GM20000 (cell line): ENCODE measurements around the gene ZFAND4.
"Not testable (repeated sequence)": the region's sequence is repeated elsewhere in the genome, so short reads cannot be mapped to it uniquely, and the experiment has no call there.

Experiments
- DNase-seq: peaks from one replicate; pipeline ENCODE4 v3.0.0; 2012; ENCODE audit warnings: low spot score
- TF ChIP-seq, protein P1 (sequence below): IDR thresholded peaks from 2 replicates; pipeline ENCODE4 v1.5.1; 2012; ENCODE audit warnings: mild to moderate bottlenecking, control low read depth; ENCODE audit errors: extremely low read depth, missing control alignments

The ZFAND4 gene

DNA sequence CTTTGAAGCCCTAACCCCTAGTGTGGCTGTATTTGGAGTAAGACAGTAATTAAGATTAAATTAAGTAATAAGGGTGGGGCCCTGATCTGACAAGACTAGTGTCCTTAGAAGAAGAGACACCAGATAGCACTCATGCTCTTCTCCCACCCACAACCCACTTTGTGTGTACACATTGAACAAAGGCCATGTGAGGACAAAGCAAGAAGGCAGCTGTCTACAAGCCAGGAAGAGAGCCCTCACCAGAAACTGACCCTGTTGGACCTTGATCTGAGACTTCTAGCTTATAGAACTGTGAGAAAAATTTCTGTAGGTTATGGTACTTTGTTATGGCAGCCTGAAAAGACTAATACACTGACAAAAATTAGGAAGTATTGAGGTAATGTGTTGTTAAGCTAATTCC is 59.8 kb downstream of the ZFAND4 start:
- DNase-seq: no peak
- TF ChIP-seq, protein P1, sequence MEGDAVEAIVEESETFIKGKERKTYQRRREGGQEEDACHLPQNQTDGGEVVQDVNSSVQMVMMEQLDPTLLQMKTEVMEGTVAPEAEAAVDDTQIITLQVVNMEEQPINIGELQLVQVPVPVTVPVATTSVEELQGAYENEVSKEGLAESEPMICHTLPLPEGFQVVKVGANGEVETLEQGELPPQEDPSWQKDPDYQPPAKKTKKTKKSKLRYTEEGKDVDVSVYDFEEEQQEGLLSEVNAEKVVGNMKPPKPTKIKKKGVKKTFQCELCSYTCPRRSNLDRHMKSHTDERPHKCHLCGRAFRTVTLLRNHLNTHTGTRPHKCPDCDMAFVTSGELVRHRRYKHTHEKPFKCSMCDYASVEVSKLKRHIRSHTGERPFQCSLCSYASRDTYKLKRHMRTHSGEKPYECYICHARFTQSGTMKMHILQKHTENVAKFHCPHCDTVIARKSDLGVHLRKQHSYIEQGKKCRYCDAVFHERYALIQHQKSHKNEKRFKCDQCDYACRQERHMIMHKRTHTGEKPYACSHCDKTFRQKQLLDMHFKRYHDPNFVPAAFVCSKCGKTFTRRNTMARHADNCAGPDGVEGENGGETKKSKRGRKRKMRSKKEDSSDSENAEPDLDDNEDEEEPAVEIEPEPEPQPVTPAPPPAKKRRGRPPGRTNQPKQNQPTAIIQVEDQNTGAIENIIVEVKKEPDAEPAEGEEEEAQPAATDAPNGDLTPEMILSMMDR: no peak

DNA sequence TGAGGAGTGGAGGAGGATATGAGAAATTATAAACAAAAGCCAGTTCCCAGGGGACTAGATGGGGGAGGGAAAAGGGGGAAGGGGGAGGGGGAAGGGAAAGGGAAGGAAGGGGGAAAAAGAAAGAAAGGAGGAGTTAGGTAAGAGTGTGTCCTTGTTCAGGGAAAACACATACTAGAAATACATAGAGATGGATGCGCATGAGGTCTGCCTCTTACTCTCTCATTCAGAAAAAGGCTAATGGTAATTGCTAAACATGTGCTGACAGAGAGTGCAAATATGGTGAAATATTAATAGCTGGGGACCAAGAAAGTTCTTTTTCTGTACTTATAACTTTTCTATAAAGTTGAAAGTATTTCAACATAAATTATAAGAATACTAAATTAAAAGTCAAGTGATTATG is 64.5 kb downstream of the ZFAND4 start:
- no peak for DNase-seq
- TF ChIP-seq, protein P1: no peak

DNA sequence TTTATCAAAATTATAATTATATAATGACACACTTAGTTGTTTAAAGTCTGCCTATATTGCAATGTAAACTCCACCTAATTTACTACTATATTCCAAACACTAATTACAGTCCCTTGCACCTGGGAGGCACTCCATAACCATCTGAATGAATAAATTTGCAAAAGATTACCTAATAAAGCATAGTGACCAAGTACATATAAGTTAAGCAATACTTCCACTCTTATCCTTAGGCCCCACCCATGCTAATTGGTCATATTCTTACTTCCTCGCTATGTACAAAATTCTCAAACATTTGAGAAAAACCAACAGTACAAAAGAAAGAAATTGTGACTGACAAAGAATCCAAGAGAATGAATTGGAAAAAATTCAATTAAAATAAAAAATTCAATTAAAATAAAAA is 65.3 kb downstream of the ZFAND4 start:
- TF ChIP-seq, protein P1: no peak
- no peak for DNase-seq

DNA sequence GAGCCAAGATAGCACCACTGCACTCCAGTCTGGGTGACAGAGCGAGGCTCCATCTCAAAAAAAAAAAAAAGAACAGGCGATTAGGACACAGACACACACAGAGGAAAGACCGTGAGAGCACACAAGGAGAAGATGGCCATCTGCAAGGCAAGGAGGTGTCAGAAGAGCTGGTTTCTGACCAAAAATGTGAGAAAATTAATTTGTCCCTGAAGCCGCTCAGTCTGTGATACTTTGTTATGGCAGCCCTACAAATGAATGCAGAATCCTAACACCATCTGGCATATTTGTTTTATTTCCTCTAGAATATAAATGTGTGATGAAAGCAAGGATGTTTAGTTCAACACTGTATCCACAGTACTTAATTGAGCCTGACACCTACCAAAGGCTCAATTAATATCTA is 69.7 kb downstream of the ZFAND4 start:
- TF ChIP-seq, protein P1: no peak
- DNase-seq: no peak

DNA sequence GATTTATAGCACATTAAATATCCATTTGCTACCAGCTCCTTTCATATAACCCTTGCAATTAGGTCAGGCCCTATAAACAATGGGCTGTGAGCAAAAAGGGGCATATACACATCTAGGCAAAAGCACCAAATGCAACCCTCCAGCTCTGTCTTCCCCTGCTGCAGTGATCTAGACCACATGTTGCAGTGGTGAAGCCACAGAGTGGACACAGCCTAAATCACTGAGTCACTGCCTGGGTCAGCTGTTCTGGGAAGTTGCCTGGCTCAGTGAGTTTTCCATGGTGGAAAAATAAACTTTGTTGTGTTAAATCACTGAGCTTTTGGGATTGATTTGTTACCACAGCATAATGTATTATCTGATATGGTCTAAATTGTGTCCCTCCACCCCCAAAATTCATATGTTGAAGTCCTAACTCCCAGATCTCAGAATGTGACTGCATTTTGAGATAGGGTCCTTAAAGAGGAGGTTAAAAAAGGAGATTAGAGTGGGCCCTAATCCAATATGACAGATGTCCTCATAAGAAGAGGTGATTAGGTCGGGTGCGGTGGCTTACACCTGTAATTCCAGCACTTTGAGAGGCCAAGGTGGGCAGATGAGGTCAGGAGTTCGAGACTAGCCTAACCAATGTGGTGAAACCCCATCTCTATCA is 70.4 kb downstream of the ZFAND4 start:
- TF ChIP-seq, protein P1: no peak
- DNase-seq: no peak

DNA sequence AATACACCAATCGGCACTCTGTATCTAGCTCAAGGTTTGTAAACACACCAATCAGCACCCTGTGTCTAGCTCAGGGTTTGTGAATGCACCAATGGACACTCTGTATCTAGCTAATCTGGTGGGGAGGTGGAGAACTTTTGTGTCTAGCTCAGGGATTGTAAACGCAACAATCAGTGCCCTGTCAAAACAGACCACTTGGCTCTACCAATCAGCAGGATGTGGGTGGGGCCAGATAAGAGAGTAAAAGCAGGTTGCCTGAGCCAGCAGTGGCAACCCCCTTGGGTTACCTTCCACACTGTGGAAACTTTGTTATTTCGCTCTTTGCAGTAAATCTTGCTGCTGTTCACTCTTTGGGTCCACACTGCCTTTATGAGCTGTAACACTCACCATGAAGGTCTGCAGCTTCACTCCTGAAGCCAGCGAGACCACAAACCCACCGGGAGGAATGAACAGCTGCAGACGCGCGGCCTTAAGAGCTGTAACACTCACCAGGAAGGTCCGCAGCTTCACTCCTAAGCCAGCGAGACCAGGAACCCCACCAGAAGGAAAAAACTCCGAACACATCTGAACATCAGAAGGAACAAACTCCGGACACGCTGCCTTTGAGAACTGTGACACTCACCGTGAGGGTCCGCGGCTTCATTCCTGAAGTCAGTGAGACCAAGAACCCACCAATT is 71.2 kb downstream of the ZFAND4 start:
- DNase-seq: not testable (repeated sequence)

DNA sequence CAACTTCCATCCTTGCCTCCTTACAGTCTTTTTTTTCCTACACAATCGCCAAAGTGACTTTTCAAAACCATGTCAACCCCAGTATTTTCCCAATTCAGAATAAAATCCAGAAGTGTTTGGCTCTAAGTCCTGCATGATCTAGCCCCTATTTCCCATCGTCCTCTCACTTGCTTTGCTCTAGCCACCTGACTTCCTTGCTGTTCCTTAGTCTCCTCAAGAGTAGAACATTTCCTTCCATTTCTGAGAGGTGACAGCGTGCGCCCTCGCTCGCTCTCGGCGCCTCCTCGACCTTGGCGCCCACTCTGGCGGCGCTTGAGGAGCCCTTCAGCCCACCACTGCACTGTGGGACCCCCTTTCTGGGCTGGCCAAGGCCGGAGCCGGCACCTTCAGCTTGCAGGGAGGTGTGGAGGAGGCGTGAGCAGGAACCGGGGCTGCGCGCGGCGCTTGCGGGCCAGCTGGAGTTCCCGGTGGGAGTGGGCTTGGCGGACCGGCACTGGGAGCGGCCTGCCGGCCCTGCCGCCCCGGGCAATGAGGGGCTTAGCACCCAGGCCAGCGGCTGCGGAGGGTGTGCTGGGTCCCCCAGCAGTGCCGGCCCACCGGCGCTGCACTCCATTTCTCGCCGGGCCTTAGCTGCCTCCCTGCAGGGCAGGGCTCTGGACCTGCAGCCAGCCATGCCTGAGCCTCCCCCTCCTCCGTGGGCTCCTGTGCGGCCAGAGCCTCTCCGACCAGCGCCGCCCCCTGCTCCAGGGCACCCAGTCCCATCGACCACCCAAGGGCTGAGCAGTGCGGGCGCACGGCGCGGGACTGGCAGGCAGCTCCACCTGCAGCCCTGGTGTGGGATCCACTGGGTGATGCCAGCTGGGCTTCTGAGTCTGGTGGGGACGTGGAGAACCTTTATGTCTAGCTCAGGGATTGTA is 72.0 kb downstream of the ZFAND4 start:
- not testable (repeated sequence) for DNase-seq

DNA sequence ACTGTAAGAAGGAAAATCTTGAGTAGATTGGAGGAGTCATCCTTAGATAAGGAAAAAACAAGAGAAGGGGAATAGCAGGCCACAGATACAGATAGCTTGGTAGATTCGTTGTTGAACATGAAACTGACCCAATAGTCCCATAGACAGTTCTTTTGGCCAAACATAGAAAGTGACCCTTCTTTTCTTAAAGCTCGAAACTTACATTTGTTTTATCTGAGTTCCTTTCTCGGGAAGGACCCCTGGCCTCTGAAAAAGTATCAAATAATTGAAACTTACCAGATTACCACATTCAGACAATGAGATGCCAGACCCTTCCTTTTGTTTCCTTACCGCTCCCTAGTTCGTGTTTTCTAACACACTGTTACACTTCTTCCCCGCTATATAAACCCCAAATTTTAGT is 72.9 kb downstream of the ZFAND4 start:
- TF ChIP-seq, protein P1: no peak

More for the DNA sequence above, 72.9 kb downstream of the ZFAND4 start:
- no peak for DNase-seq
